ENCODE data around the gene ANKS1B. TPM values are rescaled to one million over a fixed set of nuclear protein-coding genes. Genes with fewer than 3 reads are reported as not detected.

ANKS1B gene
- total RNA-seq, 2 donors from 2014 or later, result 45.5 to 65.9 TPM

- no peak overlapping the region for H3K4me3 ChIP-seq
- no peaks in the 10 kb centered on the region for H3K27me3 ChIP-seq (replicated peaks; ENCODE audit: insufficient read depth)
- no peak for TF ChIP-seq CTCF (IDR thresholded peaks at IDR 0.05)
- no peaks in the 10 kb centered on the region for H3K9me3 ChIP-seq
- no peaks in the 10 kb centered on the region for H3K4me1 ChIP-seq (ENCODE audit: control insufficient read depth in 1 of 2, low read depth in 2 of 2)
- H3K27ac ChIP-seq, result no peak overlapping the region
- ATAC-seq (ENCODE audit: insufficient number of reproducible peaks, low FRiP score, low read depth) (no peak), DNase-seq (ENCODE audit: low spot score) (no peak)
- no peaks in the 10 kb centered on the region for H3K36me3 ChIP-seq
Measured at GRCh38 chr12:99271071-99271470, 713.7 kb downstream of the ANKS1B start.

GRCh38 chr12:99267038-99267437, 717.7 kb downstream of the ANKS1B start:
- no peak for DNase-seq (ENCODE audit: low spot score)
- Histone ChIP-seq H3K27me3 (replicated peaks; ENCODE audit: insufficient read depth) (no peaks in the 10 kb centered on the region), H3K4me1 (ENCODE audit: control insufficient read depth in 1 of 2, low read depth in 2 of 2) (no peaks in the 10 kb centered on the region), H3K9me3 (no peaks in the 10 kb centered on the region), H3K27ac (no peak overlapping the region), H3K4me3 (no peak overlapping the region), H3K36me3 (no peaks in the 10 kb centered on the region)
- TF ChIP-seq CTCF (IDR thresholded peaks at IDR 0.05), result no peak
- no peak for ATAC-seq (ENCODE audit: insufficient number of reproducible peaks, low FRiP score, low read depth)

GRCh38 chr12:99265648-99266047, 719.1 kb downstream of the ANKS1B start:
- TF ChIP-seq CTCF (IDR thresholded peaks at IDR 0.05), result no peak
- H3K4me3 ChIP-seq, result no peak overlapping the region
- DNase-seq (ENCODE audit: low spot score), result no peak
- no peak for ATAC-seq (ENCODE audit: insufficient number of reproducible peaks, low FRiP score, low read depth)
- H3K36me3 ChIP-seq, result no peaks in the 10 kb centered on the region
- no peaks in the 10 kb centered on the region for H3K27me3 ChIP-seq (replicated peaks; ENCODE audit: insufficient read depth)
- no peaks in the 10 kb centered on the region for H3K9me3 ChIP-seq
- H3K4me1 ChIP-seq (ENCODE audit: control insufficient read depth in 1 of 2, low read depth in 2 of 2), result no peaks in the 10 kb centered on the region
- H3K27ac ChIP-seq, result no peak overlapping the region

GRCh38 chr12:99261256-99261655, 723.5 kb downstream of the ANKS1B start:
- ATAC-seq (ENCODE audit: insufficient number of reproducible peaks, low FRiP score, low read depth), result no peak
- no peaks in the 10 kb centered on the region for H3K27me3 ChIP-seq (replicated peaks; ENCODE audit: insufficient read depth)

GRCh38 chr12:99260456-99260996, 724.2 kb downstream of the ANKS1B start:
- TF ChIP-seq CTCF (IDR thresholded peaks at IDR 0.05), result no peak
- ATAC-seq (ENCODE audit: insufficient number of reproducible peaks, low FRiP score, low read depth) (no peak), DNase-seq (ENCODE audit: low spot score) (no peak)
- no peak overlapping the region for H3K27ac ChIP-seq
- no peaks in the 10 kb centered on the region for H3K9me3 ChIP-seq
- no peak overlapping the region for H3K4me3 ChIP-seq
- no peaks in the 10 kb centered on the region for H3K27me3 ChIP-seq (replicated peaks; ENCODE audit: insufficient read depth)
- H3K4me1 ChIP-seq (ENCODE audit: control insufficient read depth in 1 of 2, low read depth in 2 of 2), result peaks cover 3 to 11% of the 10 kb centered on the region in 2 donors
- no peaks in the 10 kb centered on the region for H3K36me3 ChIP-seq

More at GRCh38 chr12:99261256-99261655, 723.5 kb downstream of the ANKS1B start:
- no peak for DNase-seq (ENCODE audit: low spot score)
- Histone ChIP-seq H3K4me3 (no peak overlapping the region), H3K4me1 (ENCODE audit: control insufficient read depth in 1 of 2, low read depth in 2 of 2) (peaks cover 3 to 11% of the 10 kb centered on the region in 2 donors), H3K27ac (no peak overlapping the region), H3K36me3 (no peaks in the 10 kb centered on the region), H3K9me3 (no peaks in the 10 kb centered on the region)
- no peak for TF ChIP-seq CTCF (IDR thresholded peaks at IDR 0.05)
